Ovary (tissue), 9 donors: ENCODE measurements around the gene CYP4B1. TPM values are rescaled to one million over a fixed set of nuclear protein-coding genes. Genes with fewer than 3 reads are reported as not detected.

Experiments
- DNase-seq, 5 donors: peaks; one replicate each; pipeline ENCODE4 v3.0.0-alpha.2; 2019 to 2020
- H3K27ac ChIP-seq, 2 donors: fragments of 200-600 bp; one replicate each; pipeline versions ENCODE4 v1.5.1 to v1.8.0; 2019 to 2022
- H3K27me3 ChIP-seq: fragments of 200-600 bp; one replicate; pipeline ENCODE4 v1.8.0; 2022
- H3K36me3 ChIP-seq: fragments of 200-600 bp; sonication (generic); one replicate; pipeline ENCODE4 v1.5.1; 2019
- H3K4me1 ChIP-seq: one replicate; pipeline ENCODE4 v1.8.1; 2013; ENCODE audit warnings: mild to moderate bottlenecking, moderate library complexity; ENCODE audit not compliant: insufficient read depth
- H3K4me3 ChIP-seq: fragments of 200-600 bp; sonication (generic); one replicate; pipeline ENCODE4 v1.5.1; 2017
- H3K9me3 ChIP-seq, 2 donors: fragments of 200-600 bp in 1 of 2; sonication (generic) in 1 of 2; one replicate each; pipeline versions ENCODE4 v1.5.1 to v1.8.1; 2013 to 2019; ENCODE audit warnings: mild to moderate bottlenecking in 1 of 2, moderate library complexity in 1 of 2
- EP300 ChIP-seq: sonication (generic); formaldehyde crosslinking; IDR thresholded peaks from one replicate; pipeline ENCODE4 v1.6.1; 2017; ENCODE audit warnings: antibody characterized with exemption
- POLR2A ChIP-seq: fragments of 450-650 bp; IDR thresholded peaks from one replicate; pipeline ENCODE4 v1.6.1; 2017; ENCODE audit warnings: antibody characterized with exemption, mild to moderate bottlenecking, moderate library complexity
- WGBS, 3 donors: extraction: QIAGEN DNeasy Blood & Tissue Kit in 1 of 3; methylation state at CpG; one replicate each; pipeline versions ENCODE4 v1.1.5 to v1.1.7; 2013 to 2017; 5-methylcytosine and 5-hydroxymethylcytosine counted together
- intact Hi-C, 4 donors: fragments of 100-400 bp; cut with DNase I; formaldehyde crosslinking; loops; one replicate each; pipeline versions ENCODE4 v1.11.0 to v1.15.1; 2022 to 2023
- polyA plus RNA-seq, 2 donors: library from polyadenylated mRNA; stranded (reverse); fragments of 200-250 nt in 1 of 2; fragments of 350-450 nt in 1 of 2; fragmentation: Illumina TruSeq in 1 of 2; extraction: RNeasy Lipid Tissue Mini Kit (QIAGEN cat#74804) in 1 of 2; gene quantifications; one replicate each; pipeline ENCODE4 v1.2.3, GENCODE V29; 2013 to 2014
- total RNA-seq, 7 donors: library from RNA; depleted of rRNA in 2 of 7; stranded (reverse); fragments of >200 nt in 2 of 7; fragmentation: NEBNext Ultra II Directional in 3 of 7; extraction: Animal tissue kit (Norgen Biotek cat#: 25700) in 3 of 7; gene quantifications; one replicate each; pipeline versions ENCODE4 v1.1.0 to v1.2.4, GENCODE V29; 2016 to 2023
- TF ChIP-seq, protein P1 (sequence below), 3 donors: fragments of 450-650 bp in 2 of 3; fragments of 200-600 bp in 1 of 3; IDR thresholded peaks; one replicate each; pipeline versions ENCODE4 v1.5.1 to v1.8.0; 2016 to 2022; ENCODE audit warnings: antibody characterized with exemption in 3 of 3, mild to moderate bottlenecking in 1 of 3
- donor health status: DM: no; HTN: no; CAD: no; lungs with moderate emphysema.
- donor health status: DM: no; HTN: no; CAD: no.
- donor health status: Bipolar disorder and iron deficiency.
- donor health status: DM: yes; HTN: yes; CAD: no.
- donor health status: DM: no; HTN: no; CAD: no.
- donor health status: DM: yes; HTN: yes; CAD: no.

CYP4B1 gene
- total and polyA plus RNA-seq, 9 donors: 0.38 to 51.7 (median 3.3) TPM; not detected in 1

DNA sequence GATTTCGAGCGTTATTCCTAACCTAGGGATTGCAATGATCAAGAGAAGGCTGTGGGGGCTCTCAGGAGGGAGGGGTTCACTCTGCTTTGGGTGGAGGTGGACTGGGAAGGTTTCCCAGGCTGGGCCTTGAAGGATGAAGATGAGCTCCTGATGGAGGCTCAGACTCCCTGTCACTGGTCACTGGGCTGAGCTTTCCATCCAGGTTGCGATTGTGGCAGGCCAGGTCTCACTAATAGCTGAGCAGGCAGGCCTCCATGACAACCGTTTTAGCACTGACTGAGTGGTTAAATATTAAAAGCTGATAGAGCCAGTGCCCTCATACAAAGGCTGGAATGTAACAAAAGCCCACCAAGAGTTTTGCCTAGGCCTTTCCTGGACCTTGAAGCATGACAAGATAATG, 43.7 kb upstream of the CYP4B1 start:
- Histone ChIP-seq H3K27me3 (no peaks in the 10 kb centered on the region), H3K9me3 (no peaks in the 10 kb centered on the region), H3K36me3 (no peaks in the 10 kb centered on the region), H3K27ac (no peak overlapping the region), H3K4me1 (no peaks in the 10 kb centered on the region), H3K4me3 (no peak overlapping the region)
- no peak for DNase-seq
- WGBS, 3 donors: 76 to 81% (median 77%) methylated on average over 4 of the region's 4 CpGs
- intact Hi-C loops: no loop called here
- TF ChIP-seq POLR2A: no peak
- TF ChIP-seq, protein P1, sequence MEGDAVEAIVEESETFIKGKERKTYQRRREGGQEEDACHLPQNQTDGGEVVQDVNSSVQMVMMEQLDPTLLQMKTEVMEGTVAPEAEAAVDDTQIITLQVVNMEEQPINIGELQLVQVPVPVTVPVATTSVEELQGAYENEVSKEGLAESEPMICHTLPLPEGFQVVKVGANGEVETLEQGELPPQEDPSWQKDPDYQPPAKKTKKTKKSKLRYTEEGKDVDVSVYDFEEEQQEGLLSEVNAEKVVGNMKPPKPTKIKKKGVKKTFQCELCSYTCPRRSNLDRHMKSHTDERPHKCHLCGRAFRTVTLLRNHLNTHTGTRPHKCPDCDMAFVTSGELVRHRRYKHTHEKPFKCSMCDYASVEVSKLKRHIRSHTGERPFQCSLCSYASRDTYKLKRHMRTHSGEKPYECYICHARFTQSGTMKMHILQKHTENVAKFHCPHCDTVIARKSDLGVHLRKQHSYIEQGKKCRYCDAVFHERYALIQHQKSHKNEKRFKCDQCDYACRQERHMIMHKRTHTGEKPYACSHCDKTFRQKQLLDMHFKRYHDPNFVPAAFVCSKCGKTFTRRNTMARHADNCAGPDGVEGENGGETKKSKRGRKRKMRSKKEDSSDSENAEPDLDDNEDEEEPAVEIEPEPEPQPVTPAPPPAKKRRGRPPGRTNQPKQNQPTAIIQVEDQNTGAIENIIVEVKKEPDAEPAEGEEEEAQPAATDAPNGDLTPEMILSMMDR (IDR thresholded peaks at IDR 0.05): no peak
- TF ChIP-seq EP300: no peak

DNA sequence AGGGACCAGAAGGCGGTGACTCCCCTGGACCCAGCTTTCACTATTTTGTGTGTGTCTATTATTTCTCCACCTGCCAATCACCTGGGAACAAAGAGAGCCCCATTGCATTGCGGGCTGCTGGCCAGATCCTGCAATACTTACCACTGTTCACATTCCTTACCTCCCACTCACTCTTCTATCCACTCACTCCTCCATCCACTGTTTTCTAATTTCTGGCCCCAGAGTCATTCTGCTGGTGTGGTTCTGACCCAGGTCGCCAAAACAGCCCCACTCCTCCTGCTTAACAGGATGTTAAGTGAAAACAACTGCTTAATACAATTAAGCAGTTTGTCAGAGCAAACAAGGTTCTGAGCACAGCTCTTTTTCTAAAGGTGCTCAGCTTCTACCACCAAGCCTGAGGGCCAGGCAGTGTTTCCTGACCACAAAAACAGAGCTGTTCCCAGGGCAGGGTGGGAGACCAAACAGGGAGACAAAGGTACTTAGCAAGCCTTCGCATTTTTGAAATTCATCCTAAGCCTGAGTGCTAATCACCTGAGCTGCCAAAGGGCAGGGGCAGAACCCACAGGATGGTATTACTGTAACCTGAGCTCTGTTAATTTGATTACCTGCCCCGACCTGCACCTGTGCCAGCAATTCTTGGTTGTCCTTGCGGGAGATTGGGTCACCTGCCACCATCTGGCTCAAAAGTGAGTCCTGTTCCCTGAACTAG, 41.4 kb upstream of the CYP4B1 start:
- H3K4me3 ChIP-seq: no peak overlapping the region
- WGBS, 3 donors: 36 to 45% (median 38%) methylated on average over 6 of the region's 6 CpGs
- TF ChIP-seq POLR2A: no peak
- TF ChIP-seq, protein P1 (IDR thresholded peaks at IDR 0.05): no peak
- TF ChIP-seq EP300: no peak
- intact Hi-C loops: no loop called here
- no peak for DNase-seq
- H3K27ac ChIP-seq: no peak overlapping the region
- H3K36me3 ChIP-seq: no peaks in the 10 kb centered on the region
- no peaks in the 10 kb centered on the region for H3K27me3 ChIP-seq
- H3K9me3 ChIP-seq: no peaks in the 10 kb centered on the region
- H3K4me1 ChIP-seq: no peaks in the 10 kb centered on the region

DNA sequence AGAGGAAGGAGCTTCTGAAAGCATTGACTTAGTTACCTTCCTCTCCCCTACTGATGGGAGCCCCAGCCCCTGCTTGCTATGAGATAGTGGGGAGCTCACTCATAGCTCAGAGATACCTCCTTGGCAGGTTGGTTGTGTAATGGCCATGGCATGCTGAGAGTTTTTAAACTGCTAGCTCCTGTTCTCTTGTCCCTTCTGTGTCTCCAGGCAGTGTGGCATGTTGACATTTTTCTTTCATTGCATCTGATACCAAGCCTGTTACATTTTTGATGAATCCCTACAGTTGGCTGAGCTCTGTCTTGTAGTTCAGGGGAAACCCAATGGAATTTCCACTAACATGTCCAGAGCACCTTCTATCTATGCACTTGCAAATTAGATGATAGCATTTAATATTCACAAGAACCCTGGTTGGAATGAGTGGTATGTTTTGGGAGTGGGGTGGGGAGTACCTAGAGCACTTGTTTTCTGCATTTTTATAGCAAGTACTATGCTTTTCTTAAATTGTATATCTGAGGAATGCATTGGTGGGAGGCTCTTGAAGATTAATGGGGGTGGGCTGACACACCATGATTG, 40.8 kb upstream of the CYP4B1 start:
- no peak for DNase-seq
- H3K9me3 ChIP-seq: no peaks in the 10 kb centered on the region

DNA sequence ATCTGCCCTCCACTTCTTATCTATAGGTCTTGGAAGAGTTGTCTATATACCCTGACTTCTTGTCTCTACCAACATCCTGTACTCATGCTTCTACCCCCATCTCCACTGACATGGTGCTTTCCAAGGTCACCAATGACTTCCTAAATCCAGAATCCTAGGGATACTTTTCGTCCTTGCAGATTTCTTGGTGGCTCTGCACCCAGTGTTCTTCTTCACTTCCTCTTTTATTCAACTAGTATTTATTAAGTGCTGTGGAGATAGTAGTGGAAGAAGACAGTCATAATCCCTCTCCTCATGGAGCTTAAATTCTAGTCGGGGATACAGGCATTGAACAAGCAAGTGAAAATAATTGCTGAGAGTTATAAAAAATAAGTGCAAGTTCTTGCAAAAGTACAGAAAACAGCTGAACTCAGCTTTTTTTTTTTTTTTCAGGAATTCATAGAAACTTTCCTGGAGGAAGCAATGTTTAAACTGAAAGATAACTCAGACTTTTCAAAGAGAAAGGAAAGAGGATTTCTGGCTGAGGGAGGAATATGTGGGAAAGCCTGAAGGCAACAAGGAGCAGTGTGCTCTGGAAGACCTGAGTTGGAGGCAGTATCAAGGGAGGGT, 38.2 kb upstream of the CYP4B1 start:
- intact Hi-C loops: no loop called here
- TF ChIP-seq POLR2A (no peak), EP300 (no peak)
- TF ChIP-seq, protein P1 (IDR thresholded peaks at IDR 0.05): no peak
- no peaks in the 10 kb centered on the region for H3K27me3 ChIP-seq

More for the DNA sequence above, 40.8 kb upstream of the CYP4B1 start:
- no peaks in the 10 kb centered on the region for H3K27me3 ChIP-seq
- no peaks in the 10 kb centered on the region for H3K4me1 ChIP-seq
- H3K36me3 ChIP-seq: no peaks in the 10 kb centered on the region
- TF ChIP-seq POLR2A (no peak), EP300 (no peak)
- TF ChIP-seq, protein P1 (IDR thresholded peaks at IDR 0.05): no peak
- H3K4me3 ChIP-seq: no peak overlapping the region
- H3K27ac ChIP-seq: no peak overlapping the region
- intact Hi-C loops: no loop called here

More for the DNA sequence above, 38.2 kb upstream of the CYP4B1 start:
- H3K27ac ChIP-seq: no peak overlapping the region
- H3K36me3 ChIP-seq: no peaks in the 10 kb centered on the region
- no peaks in the 10 kb centered on the region for H3K9me3 ChIP-seq
- no peak overlapping the region for H3K4me3 ChIP-seq
- H3K4me1 ChIP-seq: no peaks in the 10 kb centered on the region
- 39 to 60% (median 42%) methylated on average over 2 of the region's 2 CpGs for WGBS, 3 donors
- no peak for DNase-seq
